Measurements from ENCODE around the gene CNTNAP5.

GRCh38 chr2:124048664-124049063 is 23.6 kb downstream of the CNTNAP5 start:
- TF ChIP-seq, protein P1, sequence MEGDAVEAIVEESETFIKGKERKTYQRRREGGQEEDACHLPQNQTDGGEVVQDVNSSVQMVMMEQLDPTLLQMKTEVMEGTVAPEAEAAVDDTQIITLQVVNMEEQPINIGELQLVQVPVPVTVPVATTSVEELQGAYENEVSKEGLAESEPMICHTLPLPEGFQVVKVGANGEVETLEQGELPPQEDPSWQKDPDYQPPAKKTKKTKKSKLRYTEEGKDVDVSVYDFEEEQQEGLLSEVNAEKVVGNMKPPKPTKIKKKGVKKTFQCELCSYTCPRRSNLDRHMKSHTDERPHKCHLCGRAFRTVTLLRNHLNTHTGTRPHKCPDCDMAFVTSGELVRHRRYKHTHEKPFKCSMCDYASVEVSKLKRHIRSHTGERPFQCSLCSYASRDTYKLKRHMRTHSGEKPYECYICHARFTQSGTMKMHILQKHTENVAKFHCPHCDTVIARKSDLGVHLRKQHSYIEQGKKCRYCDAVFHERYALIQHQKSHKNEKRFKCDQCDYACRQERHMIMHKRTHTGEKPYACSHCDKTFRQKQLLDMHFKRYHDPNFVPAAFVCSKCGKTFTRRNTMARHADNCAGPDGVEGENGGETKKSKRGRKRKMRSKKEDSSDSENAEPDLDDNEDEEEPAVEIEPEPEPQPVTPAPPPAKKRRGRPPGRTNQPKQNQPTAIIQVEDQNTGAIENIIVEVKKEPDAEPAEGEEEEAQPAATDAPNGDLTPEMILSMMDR (IDR thresholded peaks at IDR 0.05), result no peak
- no peak for TF ChIP-seq ZFX (IDR thresholded peaks at IDR 0.05; ENCODE audit: borderline replicate concordance)
